Neural progenitor cell (in vitro differentiated cells): Measurements from ENCODE around the gene PLXNA4.

Experiments used
- EZH2 ChIP-seq: fragments of 200-600 bp; sonication (generic); IDR thresholded peaks from 2 replicates; pipeline ENCODE4 v1.6.1; 2017; ENCODE audit warnings: antibody characterized with exemption, mild to moderate bottlenecking, moderate library complexity
- TF ChIP-seq, protein P1 (sequence below): fragments of 200-600 bp; sonication (generic); IDR thresholded peaks from 2 replicates; pipeline ENCODE4 v1.5.1; 2017; ENCODE audit warnings: antibody characterized with exemption, mild to moderate bottlenecking

DNA sequence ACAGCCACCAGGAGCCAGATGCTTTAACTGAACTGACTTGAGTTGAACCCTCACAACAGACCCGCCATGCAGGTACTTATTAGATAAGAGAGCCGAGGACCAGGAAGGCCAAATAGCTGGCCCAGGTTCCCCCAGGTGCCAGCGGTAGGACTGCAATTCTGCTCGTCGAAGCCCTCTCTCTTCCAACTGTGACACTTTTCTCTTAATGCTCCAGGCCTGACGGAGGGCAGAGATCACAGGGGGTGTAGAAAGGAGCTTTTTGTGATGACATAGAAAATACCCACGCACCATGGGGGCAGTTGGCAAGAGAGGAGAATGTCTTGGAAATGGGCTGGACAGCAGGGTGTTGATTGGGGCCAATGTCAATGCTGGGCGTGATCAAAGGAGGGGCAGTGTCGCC, 208.5 kb downstream of the PLXNA4 start:
- TF ChIP-seq, protein P1, sequence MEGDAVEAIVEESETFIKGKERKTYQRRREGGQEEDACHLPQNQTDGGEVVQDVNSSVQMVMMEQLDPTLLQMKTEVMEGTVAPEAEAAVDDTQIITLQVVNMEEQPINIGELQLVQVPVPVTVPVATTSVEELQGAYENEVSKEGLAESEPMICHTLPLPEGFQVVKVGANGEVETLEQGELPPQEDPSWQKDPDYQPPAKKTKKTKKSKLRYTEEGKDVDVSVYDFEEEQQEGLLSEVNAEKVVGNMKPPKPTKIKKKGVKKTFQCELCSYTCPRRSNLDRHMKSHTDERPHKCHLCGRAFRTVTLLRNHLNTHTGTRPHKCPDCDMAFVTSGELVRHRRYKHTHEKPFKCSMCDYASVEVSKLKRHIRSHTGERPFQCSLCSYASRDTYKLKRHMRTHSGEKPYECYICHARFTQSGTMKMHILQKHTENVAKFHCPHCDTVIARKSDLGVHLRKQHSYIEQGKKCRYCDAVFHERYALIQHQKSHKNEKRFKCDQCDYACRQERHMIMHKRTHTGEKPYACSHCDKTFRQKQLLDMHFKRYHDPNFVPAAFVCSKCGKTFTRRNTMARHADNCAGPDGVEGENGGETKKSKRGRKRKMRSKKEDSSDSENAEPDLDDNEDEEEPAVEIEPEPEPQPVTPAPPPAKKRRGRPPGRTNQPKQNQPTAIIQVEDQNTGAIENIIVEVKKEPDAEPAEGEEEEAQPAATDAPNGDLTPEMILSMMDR, result no peak
- TF ChIP-seq EZH2, result no peak
